GM12892 (cell line): ENCODE measurements around the gene KIAA1328.

Experiments used
- DNase-seq: peaks from one replicate; pipeline ENCODE4 v3.0.0; 2011; ENCODE audit not compliant: insufficient read length
- FAIRE-seq: peaks from 2 replicates; lab custom pipeline; 2011; peaks lifted over from hg19 to GRCh38; lab: Jason Lieb, UNC
- POLR2A ChIP-seq: IDR thresholded peaks from 2 replicates; pipeline ENCODE4 v1.6.1; 2011; ENCODE audit warnings: low read depth, low read length, control low read depth
- POLR2AphosphoS5 ChIP-seq: IDR thresholded peaks from 2 replicates; pipeline ENCODE4 v1.6.1; 2011; ENCODE audit warnings: low read depth, low read length, control low read depth
- TAF1 ChIP-seq: IDR thresholded peaks from 2 replicates; pipeline ENCODE4 v1.6.1; 2011; ENCODE audit warnings: low read depth, mild to moderate bottlenecking, control low read depth, low read length, borderline replicate concordance

The KIAA1328 gene

DNA sequence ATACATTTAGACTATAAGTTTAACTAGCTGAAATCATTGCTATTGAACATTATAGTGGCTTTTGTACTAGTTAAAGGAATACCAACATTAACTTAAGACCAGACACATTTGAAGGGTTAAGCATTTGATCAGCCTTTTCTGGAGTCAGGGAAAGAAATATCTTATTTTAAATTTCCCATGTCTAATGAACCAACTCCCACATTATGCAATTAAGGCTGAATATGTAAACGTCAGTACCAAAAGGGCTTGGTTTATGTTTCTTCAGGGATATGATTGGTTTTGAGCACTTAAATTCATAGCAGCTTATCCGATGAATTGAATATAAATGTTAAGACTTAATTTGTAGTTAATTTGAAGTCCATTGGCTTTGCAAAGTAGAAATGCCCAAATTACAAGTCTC lies 344.5 kb downstream of the KIAA1328 start:
- no peak for DNase-seq
- FAIRE-seq: no peak

DNA sequence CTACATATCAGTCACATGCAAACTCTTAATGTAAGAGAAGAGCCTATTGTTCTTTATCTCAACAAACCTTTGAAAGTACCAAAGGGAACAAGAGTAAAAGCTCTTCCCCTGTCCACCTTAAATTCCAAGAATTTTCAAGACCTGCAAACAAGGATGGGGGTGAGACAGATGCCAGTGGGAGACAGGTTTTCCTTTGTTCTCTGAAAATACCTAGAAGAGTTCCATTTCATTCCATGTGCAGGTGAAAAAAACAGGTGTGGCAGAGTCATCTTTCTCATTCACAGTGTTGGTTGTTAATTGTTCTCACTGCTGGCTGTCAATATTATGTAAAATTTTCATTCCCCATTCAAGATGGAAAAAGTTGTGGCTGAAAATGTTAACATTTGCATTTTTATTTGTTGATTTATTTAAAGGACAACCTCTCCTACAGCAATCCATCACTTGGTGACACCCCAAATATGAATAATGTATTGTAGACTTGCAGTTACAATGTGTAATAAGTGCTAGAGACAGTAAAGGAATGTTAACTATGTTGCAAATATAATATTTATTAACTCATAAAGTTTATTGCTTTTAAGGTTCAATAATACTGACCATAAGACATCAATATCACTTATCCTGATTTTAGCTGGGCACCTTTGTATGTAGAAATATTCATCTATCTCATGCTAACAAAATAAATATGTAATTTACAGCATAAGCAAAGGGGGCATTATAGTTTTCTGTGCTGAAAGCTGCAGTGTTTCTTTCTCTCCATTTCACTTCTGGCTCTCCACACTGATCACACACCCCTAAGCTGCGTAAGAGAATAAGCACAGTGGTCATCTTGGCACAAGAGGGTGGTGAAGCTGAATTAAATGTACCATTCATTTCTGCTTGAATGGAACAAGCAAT lies 347.0 kb downstream of the KIAA1328 start:
- no peak for FAIRE-seq
- DNase-seq: no peak
- no peak for TF ChIP-seq TAF1
- TF ChIP-seq POLR2A: no peak
- TF ChIP-seq POLR2AphosphoS5: no peak

More for the DNA sequence above, 344.5 kb downstream of the KIAA1328 start:
- no peak for TF ChIP-seq POLR2AphosphoS5
- TF ChIP-seq POLR2A: no peak
- no peak for TF ChIP-seq TAF1

DNA sequence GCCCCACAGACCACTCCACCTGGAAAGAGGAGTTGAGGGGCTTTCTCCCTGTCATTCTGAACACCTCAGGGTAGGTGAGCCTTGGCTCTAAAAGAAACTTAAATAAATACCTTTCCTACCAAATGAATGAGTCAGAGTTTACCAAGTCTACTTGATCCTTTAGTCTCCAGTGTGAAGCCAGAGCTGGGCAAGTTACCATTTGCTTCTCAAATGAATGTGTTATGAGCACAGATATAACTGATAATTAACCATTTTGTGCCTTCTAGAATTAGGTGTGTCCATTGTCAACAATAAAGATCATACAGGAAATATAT lies 347.7 kb downstream of the KIAA1328 start:
- TF ChIP-seq TAF1 (no peak), POLR2A (no peak), POLR2AphosphoS5 (no peak)
- no peak for FAIRE-seq
- no peak for DNase-seq

DNA sequence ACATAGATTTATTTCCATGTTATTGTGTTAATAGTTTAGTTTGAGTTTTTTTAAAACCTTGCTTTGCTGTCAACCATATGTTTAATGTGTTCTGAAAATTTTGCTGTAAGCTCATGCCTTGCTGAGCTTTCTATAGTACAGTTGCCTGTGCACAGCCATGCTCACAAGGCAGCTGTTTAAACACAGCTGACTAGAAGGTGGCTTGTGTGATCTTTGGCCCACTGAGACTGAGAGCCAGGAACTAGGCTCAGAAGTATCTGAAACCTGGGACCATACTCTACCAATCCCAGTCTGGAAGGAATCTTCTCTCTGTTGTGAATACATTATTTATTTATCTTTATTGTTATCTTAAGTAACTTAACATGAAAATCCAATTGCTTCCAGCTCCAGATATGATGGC lies 350.5 kb downstream of the KIAA1328 start:
- no peak for FAIRE-seq

DNA sequence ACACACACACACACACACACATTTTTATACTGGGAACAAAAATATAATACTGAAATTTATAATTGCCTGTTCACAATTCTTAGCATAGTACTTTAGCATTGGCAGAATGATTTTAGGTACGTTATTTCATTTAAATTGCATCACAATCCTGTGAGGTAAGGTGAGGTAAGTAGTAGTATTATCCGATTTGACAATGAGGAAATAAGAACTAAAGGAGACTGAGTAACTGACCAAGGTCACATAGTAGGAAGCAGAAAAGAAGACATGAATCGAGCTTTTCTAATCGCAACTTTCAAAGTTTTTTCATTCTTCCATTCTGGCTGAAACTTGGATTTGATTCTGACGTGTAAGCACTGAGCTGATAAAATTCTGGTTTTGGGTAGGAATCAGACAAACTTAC lies 351.2 kb downstream of the KIAA1328 start:
- FAIRE-seq: no peak
- TF ChIP-seq POLR2A: no peak
- no peak for TF ChIP-seq POLR2AphosphoS5
- TF ChIP-seq TAF1: no peak

More for the DNA sequence above, 350.5 kb downstream of the KIAA1328 start:
- TF ChIP-seq POLR2A (no peak), POLR2AphosphoS5 (no peak), TAF1 (no peak)
- DNase-seq: no peak

DNA sequence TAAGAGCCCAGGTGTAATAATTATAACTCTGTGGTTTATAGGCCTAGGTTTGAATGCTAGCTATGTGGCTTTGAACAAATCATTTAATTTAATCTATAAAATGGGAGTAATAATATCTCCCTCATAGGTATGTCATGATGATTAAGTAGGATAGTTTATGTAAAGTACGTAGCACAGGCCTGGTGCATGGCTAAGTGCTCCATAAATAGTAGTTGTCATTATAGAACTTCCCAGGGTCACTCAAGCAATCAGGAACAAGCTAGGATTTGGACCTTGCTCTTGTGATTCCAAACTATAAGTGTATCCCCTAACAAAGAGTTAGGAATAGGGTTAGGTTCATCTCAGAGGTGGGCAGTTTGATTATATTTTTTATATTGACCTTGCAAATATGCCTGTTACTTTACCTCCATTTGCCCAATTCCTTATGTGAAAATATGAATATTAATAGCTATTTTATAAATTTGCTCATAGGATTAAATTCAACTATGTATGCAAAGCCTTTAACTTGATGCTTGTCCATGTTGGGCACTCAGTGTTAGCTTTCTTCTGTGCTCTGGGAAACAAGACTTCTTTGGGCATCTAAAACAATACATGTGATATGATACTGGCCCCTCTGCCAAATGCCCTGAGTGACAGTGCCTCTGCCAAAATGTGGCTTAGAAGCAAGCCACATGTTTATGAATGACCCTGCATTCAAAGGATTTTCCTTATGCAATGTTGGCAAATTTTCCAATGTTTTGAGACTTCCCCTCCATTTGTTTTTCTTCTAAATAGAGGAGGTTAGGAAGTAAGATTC lies 353.6 kb downstream of the KIAA1328 start:
- no peak for TF ChIP-seq TAF1
- no peak for TF ChIP-seq POLR2AphosphoS5
- no peak for TF ChIP-seq POLR2A
- FAIRE-seq: no peak
- DNase-seq: no peak

More for the DNA sequence above, 351.2 kb downstream of the KIAA1328 start:
- DNase-seq: no peak

DNA sequence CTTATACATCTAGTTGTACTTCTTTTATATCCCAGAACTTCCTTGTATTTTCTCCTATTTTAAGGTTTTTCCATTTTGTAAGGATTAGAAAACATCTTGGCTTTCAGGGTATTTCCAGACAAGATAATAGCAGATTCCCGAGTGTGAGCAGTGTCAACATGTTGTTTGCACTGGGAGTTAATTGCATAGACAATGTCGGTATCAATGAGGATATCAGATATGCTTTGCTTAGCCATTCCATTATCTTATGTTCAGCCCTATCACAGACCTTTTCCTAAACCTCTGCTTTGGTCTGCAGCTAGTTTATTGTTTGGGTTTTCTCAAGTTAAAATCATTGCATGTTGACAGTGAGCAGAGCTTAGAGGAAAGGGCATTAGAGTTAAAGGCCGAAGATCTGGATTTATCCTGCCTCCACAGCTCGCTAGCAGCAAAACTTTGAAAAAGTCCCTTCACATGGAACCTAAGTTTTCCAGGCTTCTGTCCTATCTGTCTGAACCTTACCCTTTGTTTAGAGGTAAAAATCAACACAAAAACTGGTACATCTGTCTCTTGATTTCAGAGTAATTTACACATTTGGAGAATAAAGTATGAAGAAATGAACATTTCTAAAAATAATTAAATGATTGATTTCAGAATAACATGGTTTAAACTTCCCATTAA lies 355.4 kb downstream of the KIAA1328 start:
- TF ChIP-seq TAF1 (no peak), POLR2AphosphoS5 (no peak), POLR2A (no peak)
- DNase-seq: no peak
- FAIRE-seq: no peak

DNA sequence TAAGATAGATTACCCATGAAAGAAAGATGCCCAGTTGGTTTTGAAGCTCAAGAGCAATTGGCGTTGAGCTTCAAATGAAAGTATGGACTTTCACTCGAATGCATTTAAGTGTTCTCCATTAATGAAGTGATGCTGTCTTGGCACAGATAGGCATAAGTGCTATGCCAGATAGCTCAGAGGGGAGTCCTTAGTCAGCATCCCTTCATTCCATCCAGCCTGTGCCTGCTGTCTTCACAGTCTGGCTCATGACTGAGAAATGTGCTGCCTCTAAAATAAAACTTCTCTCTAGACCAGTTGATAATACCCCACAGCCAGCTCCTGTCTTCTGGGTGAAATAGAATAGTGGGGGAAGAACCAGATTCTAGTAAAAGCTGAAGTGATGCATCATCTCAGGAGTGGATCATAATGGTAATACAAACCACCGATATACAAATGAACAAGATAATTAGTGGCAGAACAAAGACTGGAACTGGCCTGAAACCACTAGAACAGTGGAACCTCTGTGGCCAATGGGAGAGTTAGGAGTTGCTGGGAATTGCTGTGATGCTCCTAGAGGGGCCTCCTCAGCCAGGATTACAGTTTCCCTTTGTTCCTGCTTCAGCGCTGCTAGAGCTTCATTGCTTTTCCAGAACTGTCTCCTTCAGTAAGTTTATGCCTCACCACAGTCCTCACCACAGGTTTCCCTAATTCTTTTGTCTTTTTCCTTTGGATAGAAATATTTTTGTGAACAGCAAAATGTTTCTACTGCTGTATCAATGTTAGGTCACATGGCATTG lies 359.3 kb downstream of the KIAA1328 start:
- TF ChIP-seq POLR2AphosphoS5 (no peak), TAF1 (no peak)
- DNase-seq (no peak), FAIRE-seq (no peak)

DNA sequence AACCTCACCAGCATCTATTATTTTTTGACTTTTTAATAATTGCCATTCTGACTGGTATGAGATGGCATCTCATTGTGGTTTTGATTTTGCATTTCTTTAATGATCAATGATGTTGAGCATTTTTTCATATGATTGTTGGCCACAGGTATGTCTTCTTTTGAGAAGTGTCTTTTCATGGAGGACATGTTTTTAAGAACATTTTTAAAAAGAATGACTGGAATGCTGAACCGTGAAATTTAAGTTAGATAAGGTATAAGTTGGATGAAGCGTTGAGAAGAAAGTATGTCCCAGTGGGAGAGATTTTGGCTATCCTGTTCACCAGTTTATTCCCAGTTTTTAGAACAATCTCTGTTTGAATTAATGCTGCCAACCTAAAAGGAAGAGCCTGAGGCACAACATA lies 370.8 kb downstream of the KIAA1328 start:
- FAIRE-seq: no peak
- no peak for DNase-seq
- TF ChIP-seq POLR2A (no peak), POLR2AphosphoS5 (no peak), TAF1 (no peak)

DNA sequence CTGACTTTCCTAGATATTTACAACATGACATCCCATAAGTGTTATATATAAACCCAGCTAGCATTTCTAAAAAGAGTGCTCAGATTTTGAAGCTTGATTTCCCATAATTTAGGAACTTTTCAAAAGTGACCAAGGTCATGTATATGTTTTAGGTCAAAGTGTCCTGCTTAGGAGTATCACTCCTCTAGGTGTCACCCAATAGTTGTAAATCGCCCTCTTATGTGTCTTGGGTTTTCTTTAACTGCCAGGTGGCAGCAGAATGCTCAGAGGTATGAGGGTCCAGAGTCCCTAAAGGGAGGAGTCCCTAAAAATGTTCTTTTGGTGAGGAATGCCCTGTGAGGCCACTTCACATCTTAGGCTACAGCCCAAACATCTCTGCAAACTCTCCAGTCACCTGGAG lies 378.4 kb downstream of the KIAA1328 start:
- no peak for DNase-seq
- no peak for FAIRE-seq
- TF ChIP-seq TAF1 (no peak), POLR2A (no peak), POLR2AphosphoS5 (no peak)

DNA sequence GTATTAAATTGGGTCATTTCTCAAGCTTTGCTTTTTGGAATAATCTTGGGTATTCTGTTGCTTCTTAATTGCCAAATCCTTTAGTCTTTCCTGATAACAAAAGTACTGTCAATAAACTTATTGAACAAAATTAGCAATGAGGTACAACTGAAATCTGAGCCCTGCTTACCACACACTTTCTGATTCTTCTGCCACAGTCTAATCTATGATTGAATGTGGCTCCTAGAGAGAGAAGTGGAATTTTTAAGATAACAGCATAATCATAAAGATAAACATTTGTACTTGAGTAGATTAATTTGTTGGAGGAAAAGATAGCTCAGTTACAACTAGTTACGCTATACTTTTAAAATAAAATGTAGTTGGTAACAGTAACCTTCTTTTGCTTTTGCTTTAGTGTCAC lies 381.9 kb downstream of the KIAA1328 start:
- TF ChIP-seq TAF1: no peak
- no peak for TF ChIP-seq POLR2AphosphoS5
- TF ChIP-seq POLR2A: no peak
- FAIRE-seq (no peak), DNase-seq (no peak)
